HL-60 (cell line): ENCODE measurements around the gene PREPL.

ENCODE experiments used
- DNase-seq, 2 experiments: peaks; one replicate each; pipeline ENCODE4 v3.0.0-alpha.2; 2010 to 2020; ENCODE audit warnings: low read depth in 1 of 2, low spot score in 1 of 2
- H3K27ac ChIP-seq: fragments of 250-450 bp; sonication (Bioruptor Pico); replicated peaks from 2 replicates; pipeline ENCODE4 v1.5.1; 2020; ENCODE audit warnings: mild to moderate bottlenecking, moderate library complexity
- H3K27me3 ChIP-seq: fragments of 250-450 bp; sonication (Bioruptor Pico); 2 replicates; pipeline ENCODE4 v1.5.1; 2021; ENCODE audit warnings: mild to moderate bottlenecking, moderate library complexity; ENCODE audit not compliant: insufficient read depth, poor library complexity, severe bottlenecking
- H3K4me3 ChIP-seq: replicated peaks from 2 replicates; pipeline ENCODE4 v1.5.1; 2011; ENCODE audit warnings: mild to moderate bottlenecking, control low read depth, low read length; ENCODE audit not compliant: insufficient read depth
- CTCF ChIP-seq: IDR thresholded peaks from one replicate; pipeline ENCODE4 v1.5.1; 2011; ENCODE audit warnings: low read length, control low read depth, inconsistent platforms; ENCODE audit not compliant: insufficient read depth
- GABPA ChIP-seq: IDR thresholded peaks from 2 replicates; pipeline ENCODE4 v1.6.1; 2012; ENCODE audit warnings: low read depth
- POLR2AphosphoS5 ChIP-seq: IDR thresholded peaks from 2 replicates; pipeline ENCODE4 v1.6.1; 2012; ENCODE audit warnings: low read depth
- REST ChIP-seq: IDR thresholded peaks from 2 replicates; pipeline ENCODE4 v1.6.1; 2012; ENCODE audit warnings: low read depth; ENCODE audit not compliant: insufficient replicate concordance
- SPI1 ChIP-seq: IDR thresholded peaks from 2 replicates; pipeline ENCODE4 v1.6.1; 2012; ENCODE audit warnings: low read depth, mild to moderate bottlenecking, borderline replicate concordance

PREPL gene

GRCh38 chr2:44314362-44314761, 46.9 kb downstream of the PREPL start:
- H3K27ac ChIP-seq: no peak overlapping the region
- H3K4me3 ChIP-seq: no peak overlapping the region
- DNase-seq: no peak
- no peaks in the 10 kb centered on the region for H3K27me3 ChIP-seq
- TF ChIP-seq POLR2AphosphoS5 (no peak), GABPA (no peak), REST (no peak), CTCF (no peak), SPI1 (no peak)

- TF ChIP-seq CTCF: no peak
- TF ChIP-seq SPI1: no peak
- no peak for TF ChIP-seq GABPA
- no peak for TF ChIP-seq POLR2AphosphoS5
- TF ChIP-seq REST: no peak
- Histone ChIP-seq H3K4me3 (no peak overlapping the region), H3K27me3 (no peaks in the 10 kb centered on the region), H3K27ac (no peak overlapping the region)
- no peak for DNase-seq
These were observed 51.0 kb downstream of the PREPL start for GRCh38 chr2:44310287-44310686.

- no peak overlapping the region for H3K27ac ChIP-seq
- no peak for TF ChIP-seq GABPA
- no peak for TF ChIP-seq POLR2AphosphoS5
- no peak for TF ChIP-seq REST
- TF ChIP-seq SPI1: no peak
- TF ChIP-seq CTCF: no peak
- no peak for DNase-seq
- no peaks in the 10 kb centered on the region for H3K27me3 ChIP-seq
- H3K4me3 ChIP-seq: no peak overlapping the region
These were observed 55.4 kb downstream of the PREPL start for GRCh38 chr2:44305882-44306281.
